Ovary (tissue), 3 donors: ENCODE results near the gene KLLN.
"Not testable (repeated sequence)": the region's sequence is repeated elsewhere in the genome, so short reads cannot be mapped to it uniquely, and the experiment has no call there.

Experiments
- CTCF ChIP-seq, 3 donors: fragments of 450-650 bp in 2 of 3; fragments of 200-600 bp in 1 of 3; IDR thresholded peaks; one replicate each; pipeline versions ENCODE4 v1.5.1 to v1.8.0; 2016 to 2022; ENCODE audit warnings: antibody characterized with exemption in 3 of 3, mild to moderate bottlenecking in 1 of 3
- EP300 ChIP-seq: sonication (generic); formaldehyde crosslinking; IDR thresholded peaks from one replicate; pipeline ENCODE4 v1.6.1; 2017; ENCODE audit warnings: antibody characterized with exemption
- POLR2A ChIP-seq: fragments of 450-650 bp; IDR thresholded peaks from one replicate; pipeline ENCODE4 v1.6.1; 2017; ENCODE audit warnings: antibody characterized with exemption, mild to moderate bottlenecking, moderate library complexity
- donor health status: DM: no; HTN: no; CAD: no.

DNA sequence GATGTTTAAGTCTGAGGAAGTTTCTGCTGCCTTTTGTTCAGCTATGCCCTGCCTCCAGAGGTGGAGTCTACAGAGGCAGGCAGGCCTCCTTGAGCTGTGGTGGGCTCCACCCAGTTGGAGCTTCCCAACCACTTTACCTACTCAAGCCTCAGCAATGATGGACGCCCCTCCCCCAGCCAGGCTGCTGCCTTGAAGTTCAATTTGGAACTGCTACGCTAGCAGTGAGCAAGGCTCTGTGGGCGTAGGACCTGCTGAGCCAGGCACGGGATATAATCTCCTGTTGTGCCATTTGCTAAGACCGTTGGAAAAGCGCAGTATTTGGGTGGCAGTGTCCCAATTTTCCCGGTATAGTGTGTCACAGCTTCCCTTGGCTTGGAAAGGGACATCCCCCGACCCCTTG lies 40.1 kb upstream of the KLLN start:
- not testable (repeated sequence) for TF ChIP-seq CTCF (IDR thresholded peaks at IDR 0.05); POLR2A; EP300
